Hematopoietic multipotent progenitor cell treated with erythropoietin and hydrocortisone succinate and interleukin-3 and kit ligand, for 8 days (in vitro differentiated cells): Measurements from ENCODE around the gene IL16.
"Not testable (repeated sequence)": the region's sequence is repeated elsewhere in the genome, so short reads cannot be mapped to it uniquely, and the experiment has no call there.

Source experiments
- DNase-seq: peaks from one replicate; pipeline ENCODE4 v3.0.0-alpha.2; 2015

The IL16 gene

DNA sequence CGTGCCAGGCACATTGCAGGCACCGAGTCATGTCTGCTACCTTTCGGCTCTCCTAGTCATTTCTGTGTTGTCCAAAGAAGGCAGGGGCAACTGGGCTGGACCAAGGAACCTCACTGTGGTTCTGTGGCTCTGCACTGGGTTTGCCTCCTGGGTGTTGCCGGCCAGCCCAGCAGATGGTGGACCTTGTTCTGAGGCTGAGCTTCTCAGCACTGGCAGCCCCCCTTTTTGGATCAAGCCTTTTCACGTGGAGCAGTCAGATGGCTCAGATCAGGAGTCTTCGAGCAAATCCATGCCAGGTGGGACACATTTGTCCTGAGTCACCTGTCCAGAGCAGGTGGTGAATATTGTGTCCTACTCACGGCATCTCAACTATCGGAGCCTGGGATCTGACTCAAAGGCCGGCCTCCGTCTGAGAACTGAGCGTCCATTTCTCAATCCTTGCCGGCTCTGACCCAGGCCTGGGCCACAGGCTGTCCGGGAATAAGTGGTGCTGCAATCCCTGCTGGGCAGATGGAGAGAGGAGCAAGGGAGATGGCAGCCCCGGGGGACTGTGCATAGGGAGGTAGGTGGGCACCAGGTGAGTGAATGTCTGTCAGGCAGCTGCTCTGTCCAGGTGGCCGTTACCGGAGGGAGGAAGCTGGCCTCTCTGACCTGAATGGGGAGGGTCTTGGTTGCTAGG, at the start of gene IL16:
TSS of gene IL16 (plus strand) at position 304 of the 679 bp plus-strand sequence. CDS start 28,521 bp downstream, outside the sequence.
- no peak for DNase-seq

DNA sequence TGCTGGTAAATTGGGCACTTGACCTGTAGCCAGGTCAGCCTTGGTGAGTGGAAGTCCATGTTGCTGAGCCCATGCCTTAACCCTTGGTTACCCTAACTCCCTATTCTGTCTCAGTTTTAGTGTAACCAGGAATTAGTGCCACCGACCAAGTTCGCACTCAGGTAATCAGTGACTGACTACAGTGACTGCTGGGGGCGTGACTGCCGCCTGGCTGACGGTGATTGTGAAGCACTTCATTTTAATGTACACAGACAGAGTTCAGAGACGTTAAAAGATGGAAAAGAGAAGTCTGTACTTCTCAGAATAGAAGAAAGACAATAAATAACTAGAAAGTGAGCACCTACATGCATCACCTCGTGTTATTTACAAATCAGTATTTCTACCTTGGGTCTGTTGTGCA, 45.3 kb upstream of the IL16 start:
- DNase-seq: no peak

DNA sequence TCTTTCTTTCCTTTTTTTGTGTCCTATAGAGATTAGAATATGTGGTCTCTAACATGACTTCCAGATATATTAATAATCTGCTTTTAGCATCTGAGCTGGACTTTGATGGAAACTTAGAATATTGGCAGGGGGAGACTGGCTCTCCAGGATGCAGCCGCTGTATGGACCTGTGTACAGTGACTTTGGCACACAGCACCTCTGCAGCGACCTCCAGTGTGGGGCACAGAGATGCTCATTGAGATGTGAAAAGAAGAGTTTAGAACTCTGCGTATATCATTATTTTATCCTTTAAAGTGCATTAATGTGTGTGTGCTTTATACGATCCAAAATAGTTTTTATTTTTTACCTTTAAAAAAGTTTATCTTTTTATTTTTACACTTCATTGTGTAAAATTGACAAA, 44.3 kb upstream of the IL16 start:
- no peak for DNase-seq

DNA sequence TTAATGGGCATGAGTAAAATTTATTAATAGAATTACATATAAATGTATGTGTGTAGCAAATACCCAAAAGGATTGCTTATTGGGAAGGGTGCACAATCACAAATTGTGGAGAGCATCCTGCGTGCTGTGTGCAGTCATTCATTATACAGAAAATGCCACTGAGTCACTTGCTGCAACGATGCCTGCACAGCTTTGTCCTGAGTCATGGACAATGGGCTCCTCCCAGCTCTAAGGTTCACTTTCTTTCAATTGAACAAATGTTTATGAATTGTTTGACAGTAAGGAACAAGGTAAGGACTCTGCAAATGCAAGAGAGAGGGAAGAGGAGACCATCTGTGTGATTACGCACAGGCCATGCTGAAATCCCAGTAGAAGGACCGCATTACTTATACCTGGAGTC, 43.9 kb upstream of the IL16 start:
- DNase-seq: no peak

DNA sequence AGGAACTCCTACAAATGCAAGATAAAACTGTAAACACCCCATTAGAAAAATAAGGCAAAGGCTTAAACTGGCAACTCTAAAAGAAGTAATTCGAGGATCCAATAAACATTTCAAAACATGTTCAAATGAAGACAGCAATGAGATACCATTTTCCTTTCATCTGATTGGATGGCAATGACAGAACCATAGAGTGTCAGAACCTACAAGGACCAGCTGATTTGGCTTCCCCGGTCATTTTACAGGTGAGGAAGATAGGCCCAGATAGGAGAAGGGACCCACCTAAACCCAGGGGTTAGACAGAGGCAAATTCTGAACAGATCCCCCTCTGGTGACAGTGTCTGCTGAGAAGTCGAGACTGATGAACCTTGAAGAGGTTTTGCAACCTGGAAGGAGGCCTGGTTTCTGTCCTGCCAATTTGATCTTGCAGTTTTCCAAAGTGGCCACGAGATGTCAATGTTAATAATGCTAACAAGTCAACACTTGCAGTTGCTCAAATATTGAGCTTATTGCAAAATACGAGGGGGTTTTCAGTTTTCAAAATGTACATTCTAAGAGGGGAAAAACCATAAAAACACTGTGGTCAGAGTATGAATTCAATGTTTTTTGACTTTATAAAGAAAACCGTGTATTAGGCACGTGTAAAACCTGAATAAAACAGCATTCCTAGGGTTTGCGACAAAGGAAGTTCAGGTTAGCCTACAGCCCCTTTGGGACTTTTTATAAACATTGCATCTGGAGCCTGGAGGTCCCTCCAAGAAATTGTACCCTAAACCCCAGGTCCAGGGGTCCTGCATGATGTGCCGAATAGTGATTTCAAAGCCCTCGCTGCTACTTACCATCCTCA, 41.1 kb upstream of the IL16 start:
- peak; percentile 73 for DNase-seq

DNA sequence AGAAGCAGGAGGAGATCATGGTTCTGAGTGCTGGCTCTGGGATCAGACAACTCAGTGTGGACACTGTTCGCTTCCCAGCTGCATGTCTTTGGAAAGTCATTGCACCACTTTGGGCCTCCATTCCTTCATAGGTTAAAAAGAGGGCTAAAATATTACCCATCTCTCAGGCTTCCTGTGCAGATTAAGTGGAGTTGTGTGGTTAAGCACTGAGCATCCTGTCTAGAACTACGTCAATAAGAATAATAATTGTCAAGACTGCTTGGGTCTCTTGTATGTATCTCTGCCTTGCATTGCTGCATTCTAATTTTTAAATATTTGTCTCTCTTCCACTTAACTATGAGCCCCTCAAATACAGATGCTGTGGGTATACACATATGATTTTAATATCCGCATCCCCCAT, 40.4 kb upstream of the IL16 start:
- DNase-seq: no peak

DNA sequence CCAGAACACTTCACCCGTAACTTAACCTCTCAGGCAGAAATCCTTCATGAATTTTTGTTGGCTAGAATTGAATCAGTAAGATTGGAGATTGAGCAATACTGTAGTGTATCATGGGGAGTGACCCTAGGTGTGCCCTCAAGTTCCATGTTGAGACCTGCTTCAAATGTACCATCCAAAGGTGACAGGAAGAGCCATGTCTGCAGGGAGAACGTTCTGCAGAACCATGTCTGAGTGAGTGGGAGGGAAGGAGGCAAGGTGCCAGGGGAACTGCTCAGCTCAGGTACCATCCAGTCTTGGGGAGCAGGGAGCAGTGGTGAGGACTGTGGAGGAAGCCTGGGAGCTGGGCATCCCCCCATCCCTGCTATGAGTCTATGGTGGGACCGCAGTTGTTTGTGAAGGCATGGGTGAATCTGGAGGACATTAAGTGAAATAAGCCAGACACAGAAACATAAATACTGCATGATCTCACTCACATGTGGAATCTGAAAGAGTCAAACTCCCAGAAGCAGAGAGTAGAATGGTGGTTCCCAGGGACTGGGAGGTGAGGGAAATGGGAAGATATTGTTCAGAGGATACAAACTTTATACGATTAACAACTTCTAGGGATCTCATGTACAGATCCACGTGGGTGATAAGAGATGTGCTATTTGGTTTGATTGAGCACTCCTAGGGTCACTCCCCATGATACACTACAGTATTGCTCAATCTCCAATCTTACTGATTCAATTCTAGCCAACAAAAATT, 39.3 kb upstream of the IL16 start:
- DNase-seq: no peak

DNA sequence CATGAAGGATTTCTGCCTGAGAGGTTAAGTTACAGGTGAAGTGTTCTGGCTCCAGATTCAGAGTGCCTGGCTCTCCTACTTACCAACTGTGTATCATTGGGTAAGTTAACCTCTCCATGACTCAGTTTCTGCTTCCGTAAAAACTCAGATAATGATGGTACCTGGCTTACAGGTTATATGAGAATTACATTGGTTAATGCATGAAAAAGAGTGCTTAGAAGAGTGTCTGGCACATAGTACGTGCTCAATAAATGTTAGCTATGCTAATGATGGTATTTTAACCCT, 38.8 kb upstream of the IL16 start:
- no peak for DNase-seq

DNA sequence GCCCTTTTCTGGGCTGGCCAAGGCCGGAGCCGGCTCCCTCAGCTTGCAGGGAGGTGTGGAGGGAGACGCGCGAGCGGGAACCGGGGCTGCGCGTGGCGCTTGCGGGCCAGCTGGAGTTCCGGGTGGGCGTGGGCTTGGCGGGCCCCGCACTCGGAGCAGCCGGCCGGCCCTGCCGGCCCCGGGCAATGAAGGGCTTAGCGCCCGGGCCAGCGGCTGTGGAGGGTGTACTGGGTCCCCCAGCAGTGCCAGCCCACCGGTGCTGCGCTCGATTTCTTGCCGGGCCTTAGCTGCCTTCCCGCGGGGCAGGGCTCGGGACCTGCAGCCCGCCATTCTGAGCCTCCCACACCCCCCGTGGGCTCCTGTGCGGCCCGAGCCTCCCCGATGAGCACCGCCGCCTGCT, 38.1 kb upstream of the IL16 start:
- not testable (repeated sequence) for DNase-seq

DNA sequence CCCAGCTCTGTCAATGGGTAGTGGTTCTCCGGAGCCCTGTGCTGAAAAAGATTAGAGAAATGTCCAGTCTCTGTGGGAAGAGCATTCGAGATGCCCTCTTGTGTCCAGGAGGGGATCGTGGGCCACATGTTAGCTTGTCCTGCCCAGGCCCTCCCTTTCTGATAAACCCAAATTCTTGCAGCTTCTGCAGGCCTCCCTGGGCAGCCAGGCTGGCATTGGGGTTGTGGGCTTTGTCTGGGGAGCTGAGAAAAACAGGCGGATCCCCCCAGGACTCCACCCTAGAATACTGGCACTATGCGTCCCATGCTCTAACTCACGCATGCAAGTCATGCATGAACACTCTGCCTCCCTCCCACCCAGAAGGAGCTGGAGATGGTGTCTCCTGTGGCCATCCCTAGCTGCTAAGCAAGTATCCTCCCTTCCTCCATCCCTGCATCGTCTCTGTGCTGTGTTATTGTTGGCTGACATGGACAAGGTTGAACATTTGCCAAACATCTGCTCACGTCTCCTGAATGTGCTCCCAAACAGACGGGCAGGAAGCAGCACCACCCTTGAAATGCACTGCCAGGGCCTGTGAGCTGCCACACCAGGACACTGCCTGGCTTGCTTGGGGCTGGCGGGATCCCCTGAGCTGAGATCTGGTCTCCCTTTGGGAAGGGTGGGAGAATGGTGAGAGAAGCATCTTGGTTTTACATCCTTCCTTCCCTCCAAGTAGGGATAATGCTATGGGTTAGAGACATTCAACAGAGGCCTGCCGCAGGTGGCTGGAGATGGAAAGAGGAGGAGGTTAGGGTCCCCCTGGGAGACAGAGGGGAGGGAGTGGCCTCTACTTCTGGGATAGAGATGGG, 36.1 kb upstream of the IL16 start:
- DNase-seq: no peak

DNA sequence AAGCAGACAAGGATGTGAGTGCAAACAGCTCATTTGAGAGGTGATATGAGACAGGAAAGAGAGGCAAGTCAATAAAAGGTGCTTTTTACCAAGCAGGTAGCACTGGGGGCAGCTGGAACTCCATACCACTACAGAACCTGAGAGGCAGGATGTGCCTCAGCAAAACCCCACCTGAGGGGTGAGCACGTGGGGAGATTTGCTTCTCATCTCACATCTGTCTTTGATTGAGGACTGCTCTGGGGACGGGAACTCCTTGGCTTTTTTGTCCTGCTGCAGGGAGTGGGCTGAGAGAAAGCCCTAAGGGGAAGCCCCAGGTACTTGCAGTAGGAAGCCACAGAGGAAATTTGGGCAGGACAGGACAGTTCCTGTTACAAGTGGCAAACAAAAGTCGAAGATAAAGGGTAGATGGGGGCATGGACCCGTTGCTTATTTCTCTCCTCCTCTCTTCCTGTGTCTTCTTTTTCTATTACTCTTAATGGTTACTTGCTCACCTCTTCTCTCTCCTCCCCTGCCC, 35.5 kb upstream of the IL16 start:
- no peak for DNase-seq

DNA sequence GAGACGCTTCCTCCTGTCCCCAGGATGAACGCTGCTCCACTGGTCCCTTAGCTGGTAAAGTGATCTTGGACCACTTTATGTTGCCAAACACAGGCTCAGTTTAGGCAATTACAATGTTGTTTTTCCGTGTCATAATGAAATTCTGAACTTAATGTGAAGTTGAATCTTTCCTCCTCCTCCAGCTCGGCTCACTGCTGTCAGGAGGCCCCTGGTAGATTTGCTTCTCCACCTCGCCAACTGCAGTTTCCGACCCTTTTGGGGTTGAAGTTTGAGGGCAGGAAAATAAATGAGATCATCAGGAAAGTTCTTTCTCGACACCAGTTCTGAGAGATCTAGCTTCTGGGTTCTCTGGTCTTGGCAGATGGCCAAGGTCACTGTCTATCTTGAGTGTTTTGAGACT, 34.8 kb upstream of the IL16 start:
- no peak for DNase-seq

DNA sequence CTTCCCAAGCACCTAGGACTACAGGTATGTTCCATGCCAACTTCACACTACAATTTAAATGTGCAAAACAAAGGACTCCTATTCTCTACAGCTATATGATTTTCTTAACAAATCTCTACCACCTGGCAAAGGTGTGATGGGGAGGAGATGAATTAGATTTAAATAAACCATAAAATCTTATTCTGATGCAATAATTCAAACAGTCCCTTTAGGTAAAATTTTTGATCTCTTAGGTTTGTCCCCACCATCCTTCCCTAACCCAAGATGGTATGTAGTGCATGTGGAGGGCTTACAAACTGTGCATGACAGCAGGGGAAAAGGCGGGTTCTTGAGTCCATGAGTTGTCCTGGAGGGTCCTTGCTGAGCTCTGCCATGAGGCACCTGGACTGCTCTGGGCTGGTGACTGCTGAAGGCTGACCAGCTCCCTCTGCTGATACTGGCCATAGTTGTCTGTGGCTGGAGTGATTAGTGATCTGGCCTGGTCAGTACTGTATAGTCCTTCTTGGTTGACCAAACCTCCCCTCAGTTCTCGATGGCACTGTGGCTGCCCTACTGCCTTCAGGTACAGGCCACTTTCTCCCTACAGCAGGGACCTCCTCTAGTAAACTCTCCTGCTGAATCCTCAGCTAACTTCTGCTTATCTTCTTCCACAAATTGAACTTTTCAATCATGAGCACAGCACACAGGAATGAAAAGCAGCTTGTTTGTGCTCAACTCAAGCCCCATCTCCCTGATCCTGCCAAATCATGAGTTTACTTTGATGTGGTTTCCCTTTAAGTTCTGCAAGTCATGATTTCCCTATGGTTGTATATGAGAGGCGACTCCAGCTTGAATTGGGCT, 32.5 kb upstream of the IL16 start:
- DNase-seq: peak; percentile 80

DNA sequence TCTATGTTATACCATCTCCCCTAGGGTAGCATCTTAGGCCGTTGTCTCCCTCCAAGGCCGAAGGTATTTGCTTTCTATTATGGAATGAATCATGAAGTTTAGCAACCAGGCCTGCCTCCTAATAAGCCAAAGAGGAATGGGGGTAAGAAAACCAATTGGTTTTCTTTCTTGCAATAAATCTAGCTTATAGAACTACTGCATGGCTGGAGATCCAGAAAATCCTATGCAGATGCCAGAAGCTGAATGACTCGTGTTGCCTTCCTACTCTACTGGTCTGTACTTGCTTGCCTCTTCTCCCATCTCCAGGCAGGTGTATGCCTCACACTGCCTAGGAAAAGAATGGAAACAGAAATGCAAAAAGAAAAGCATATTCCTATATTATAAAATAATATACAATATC, 31.1 kb upstream of the IL16 start:
- no peak for DNase-seq

DNA sequence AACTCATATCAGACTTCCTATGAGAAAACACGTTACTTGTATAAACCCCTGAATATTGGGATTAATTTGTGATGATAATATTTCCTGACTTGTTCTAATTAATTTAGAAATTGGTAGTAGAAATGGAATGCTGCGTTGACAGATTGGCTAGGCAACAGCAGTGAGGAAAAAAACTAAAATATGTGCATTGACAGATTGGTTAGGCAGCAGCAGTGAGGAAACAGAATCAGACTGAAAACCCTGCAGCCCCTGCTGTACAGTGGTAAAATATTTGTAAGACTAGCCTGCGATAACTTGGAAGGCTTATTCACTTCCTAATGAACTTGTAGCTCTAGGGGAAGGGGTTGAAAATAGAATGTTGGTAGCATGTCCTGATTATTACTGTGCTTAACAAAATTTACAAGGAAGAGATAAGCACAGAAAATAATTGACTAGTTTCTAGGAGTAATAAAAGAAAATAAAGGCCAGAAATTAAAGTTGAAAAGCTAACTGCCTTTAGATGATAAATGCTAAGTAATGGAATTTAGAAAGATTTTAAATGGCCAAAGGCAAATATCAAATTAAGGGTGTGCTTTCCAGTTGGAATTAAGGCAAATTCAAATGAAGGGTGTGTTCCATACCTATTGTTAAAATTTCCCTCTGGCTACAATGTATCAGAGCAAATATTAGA, 29.9 kb upstream of the IL16 start:
- DNase-seq: no peak

DNA sequence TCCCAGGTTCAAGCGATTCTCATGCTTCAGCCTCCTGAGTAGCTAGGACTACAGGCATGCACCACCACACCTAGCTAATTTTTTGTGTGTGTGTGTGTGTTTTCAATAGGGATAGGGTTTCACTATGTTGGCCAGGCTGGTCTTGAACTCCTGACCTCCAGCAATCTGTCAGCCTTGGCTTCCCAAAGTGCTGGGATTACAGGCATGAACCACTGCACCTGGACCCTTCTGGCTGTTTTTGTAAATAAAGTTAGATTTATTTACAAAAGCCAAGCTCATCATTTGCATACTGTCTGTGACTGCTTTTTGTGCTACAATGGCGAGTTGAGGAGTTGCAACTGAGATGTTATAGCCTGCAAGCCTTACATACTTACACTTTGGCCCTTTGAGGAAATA, 28.6 kb upstream of the IL16 start:
- DNase-seq: peak; percentile 12

DNA sequence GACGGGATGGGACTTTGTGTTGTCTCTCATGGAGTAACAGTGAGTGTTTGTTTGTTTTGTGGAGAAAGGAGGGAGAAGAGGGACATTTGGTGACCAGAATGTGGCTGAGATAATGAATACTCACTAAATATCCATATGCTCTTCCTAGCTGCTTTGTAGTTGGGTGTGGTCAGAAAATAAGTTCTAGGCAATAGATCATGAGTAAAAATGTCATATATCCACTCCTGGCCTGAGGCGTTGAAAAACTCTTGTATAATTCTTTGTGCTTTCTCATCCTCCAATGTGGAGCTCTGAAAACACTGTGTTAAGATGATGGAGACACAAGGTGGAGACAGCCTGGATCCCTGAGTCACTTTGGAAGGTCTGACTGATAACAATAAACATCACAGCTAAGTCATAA, 28.0 kb upstream of the IL16 start:
- peak; percentile 57 for DNase-seq

DNA sequence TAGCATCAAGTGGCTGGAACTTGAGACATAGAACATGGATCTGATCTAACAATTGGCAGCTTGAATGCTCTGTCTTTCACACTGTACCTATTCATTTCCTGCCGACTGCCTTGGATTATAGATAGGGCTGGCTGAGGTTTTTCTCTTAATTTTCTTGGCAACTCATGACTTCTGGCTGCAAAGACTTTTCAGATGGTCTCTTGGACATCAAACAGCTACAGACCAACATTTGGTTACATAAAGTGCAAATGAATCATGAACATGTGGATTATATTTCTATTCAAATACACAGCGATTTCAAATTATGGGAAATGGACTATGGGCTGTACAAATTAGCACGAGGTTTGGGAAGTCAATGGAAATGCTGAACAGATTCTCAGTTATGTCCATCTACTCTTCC, 26.2 kb upstream of the IL16 start:
- peak; percentile 28 for DNase-seq

DNA sequence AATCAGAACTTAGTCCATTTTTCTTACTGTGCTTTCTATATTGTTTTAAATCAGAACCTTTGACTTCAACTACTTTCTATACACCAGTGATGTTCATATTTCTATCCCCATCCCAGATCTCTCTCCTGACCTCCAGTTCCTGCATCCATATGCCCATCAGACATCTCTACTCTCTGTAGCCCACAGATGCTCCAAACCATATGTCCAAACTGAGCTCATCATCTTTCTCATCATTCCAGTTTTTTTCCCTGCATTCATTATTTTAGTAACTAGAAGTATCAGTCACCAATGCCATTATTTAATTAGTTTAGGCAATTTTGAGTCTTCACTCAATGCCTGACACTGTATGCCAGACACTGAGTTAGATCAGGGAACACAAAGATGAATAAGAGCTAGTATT, 25.4 kb upstream of the IL16 start:
- no peak for DNase-seq

DNA sequence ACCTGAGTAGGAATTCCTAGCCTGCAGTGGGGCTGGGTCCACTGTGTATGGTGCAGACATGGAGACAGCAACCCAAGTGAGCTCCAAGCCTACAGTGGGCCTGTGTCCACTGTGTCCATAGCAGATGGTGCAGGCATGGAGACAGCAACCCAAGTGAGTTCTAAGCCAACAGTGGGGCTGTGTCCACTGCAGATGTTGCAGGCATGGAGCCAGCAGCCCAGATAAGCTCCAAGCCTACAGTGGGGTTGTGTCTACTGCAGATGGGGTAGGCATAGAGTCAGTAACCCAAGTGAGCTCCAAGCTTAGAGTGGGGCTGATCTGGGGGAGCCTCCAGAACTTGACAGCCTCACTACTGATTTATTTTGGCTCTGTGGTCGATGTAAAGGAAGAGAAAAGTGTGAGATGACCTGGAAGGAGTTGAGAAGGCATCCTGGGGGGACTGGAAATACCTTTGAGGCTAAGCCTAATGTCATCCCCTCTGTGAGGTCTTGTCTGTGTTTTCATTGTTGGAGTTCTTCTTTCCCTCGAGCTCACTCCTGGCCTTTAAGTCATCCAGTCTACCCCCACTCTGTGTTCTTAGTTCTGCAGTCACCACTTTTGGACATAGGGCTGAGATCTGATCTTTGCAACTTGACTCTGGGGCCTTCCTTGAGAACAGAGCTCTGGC, 22.4 kb upstream of the IL16 start:
- peak; percentile 18 for DNase-seq
